KOPT-K1 (cell line): ENCODE results near the gene SP6.

Experiments
- H3K27ac ChIP-seq: fragments of 200-600 bp; sonication (generic); 2 replicates; pipeline ENCODE4 v1.5.1; 2016; ENCODE audit warnings: antibody characterized with exemption, mild to moderate bottlenecking, low read depth, low read length; ENCODE audit not compliant: poor library complexity, severe bottlenecking
- H3K36me3 ChIP-seq: fragments of 200-600 bp; sonication (generic); 2 replicates; pipeline ENCODE4 v1.5.1; 2017; ENCODE audit warnings: antibody characterized with exemption, mild to moderate bottlenecking, low read length, moderate library complexity; ENCODE audit not compliant: insufficient read depth
- H3K9me3 ChIP-seq: fragments of 200-600 bp; sonication (generic); 2 replicates; pipeline ENCODE4 v1.5.1; 2017; ENCODE audit warnings: antibody characterized with exemption, low read length, mild to moderate bottlenecking; ENCODE audit not compliant: insufficient read depth, poor library complexity, severe bottlenecking

SP6 gene

GRCh38 chr17:47884427-47884740 lies 33.4 kb upstream of the SP6 start:
- H3K9me3 ChIP-seq: no peaks in the 10 kb centered on the region
- H3K27ac ChIP-seq: no peak overlapping the region

GRCh38 chr17:47883589-47884426 lies 32.8 kb upstream of the SP6 start:
- Histone ChIP-seq H3K9me3 (no peaks in the 10 kb centered on the region), H3K27ac (no peak overlapping the region), H3K36me3 (no peaks in the 10 kb centered on the region)

More at GRCh38 chr17:47884427-47884740, 33.4 kb upstream of the SP6 start:
- no peaks in the 10 kb centered on the region for H3K36me3 ChIP-seq

GRCh38 chr17:47882695-47883588 lies 32.0 kb upstream of the SP6 start:
- Histone ChIP-seq H3K27ac (no peak overlapping the region), H3K36me3 (no peaks in the 10 kb centered on the region), H3K9me3 (no peaks in the 10 kb centered on the region)

- Histone ChIP-seq H3K36me3 (no peaks in the 10 kb centered on the region), H3K9me3 (no peaks in the 10 kb centered on the region), H3K27ac (no peak overlapping the region)
Measured at GRCh38 chr17:47882247-47882646, 31.3 kb upstream of the SP6 start.

GRCh38 chr17:47879776-47880454 lies 29.0 kb upstream of the SP6 start:
- Histone ChIP-seq H3K9me3 (no peaks in the 10 kb centered on the region), H3K27ac (no peak overlapping the region), H3K36me3 (no peaks in the 10 kb centered on the region)

- H3K36me3 ChIP-seq: no peaks in the 10 kb centered on the region
- no peak overlapping the region for H3K27ac ChIP-seq
- no peaks in the 10 kb centered on the region for H3K9me3 ChIP-seq
Measured at GRCh38 chr17:47879028-47879585, 28.1 kb upstream of the SP6 start.

GRCh38 chr17:47878203-47879027 lies 27.5 kb upstream of the SP6 start:
- H3K27ac ChIP-seq: no peak overlapping the region
- no peaks in the 10 kb centered on the region for H3K36me3 ChIP-seq
- no peaks in the 10 kb centered on the region for H3K9me3 ChIP-seq

- Histone ChIP-seq H3K27ac (no peak overlapping the region), H3K36me3 (no peaks in the 10 kb centered on the region), H3K9me3 (no peaks in the 10 kb centered on the region)
Measured at GRCh38 chr17:47877368-47878034, 26.5 kb upstream of the SP6 start.

GRCh38 chr17:47875011-47875985 lies 24.3 kb upstream of the SP6 start:
- Histone ChIP-seq H3K27ac (no peak overlapping the region), H3K36me3 (no peaks in the 10 kb centered on the region), H3K9me3 (no peaks in the 10 kb centered on the region)

- Histone ChIP-seq H3K27ac (no peak overlapping the region), H3K36me3 (no peaks in the 10 kb centered on the region), H3K9me3 (no peaks in the 10 kb centered on the region)
Measured at GRCh38 chr17:47873200-47874090, 22.5 kb upstream of the SP6 start.

- Histone ChIP-seq H3K36me3 (no peaks in the 10 kb centered on the region), H3K27ac (no peak overlapping the region), H3K9me3 (no peaks in the 10 kb centered on the region)
Measured at GRCh38 chr17:47872651-47873161, 21.7 kb upstream of the SP6 start.

- H3K9me3 ChIP-seq: no peaks in the 10 kb centered on the region
- H3K27ac ChIP-seq: no peak overlapping the region
- no peaks in the 10 kb centered on the region for H3K36me3 ChIP-seq
Measured at GRCh38 chr17:47872019-47872650, 21.2 kb upstream of the SP6 start.
